Measurements from ENCODE around the gene VWA5B1.

Gene VWA5B1

DNA sequence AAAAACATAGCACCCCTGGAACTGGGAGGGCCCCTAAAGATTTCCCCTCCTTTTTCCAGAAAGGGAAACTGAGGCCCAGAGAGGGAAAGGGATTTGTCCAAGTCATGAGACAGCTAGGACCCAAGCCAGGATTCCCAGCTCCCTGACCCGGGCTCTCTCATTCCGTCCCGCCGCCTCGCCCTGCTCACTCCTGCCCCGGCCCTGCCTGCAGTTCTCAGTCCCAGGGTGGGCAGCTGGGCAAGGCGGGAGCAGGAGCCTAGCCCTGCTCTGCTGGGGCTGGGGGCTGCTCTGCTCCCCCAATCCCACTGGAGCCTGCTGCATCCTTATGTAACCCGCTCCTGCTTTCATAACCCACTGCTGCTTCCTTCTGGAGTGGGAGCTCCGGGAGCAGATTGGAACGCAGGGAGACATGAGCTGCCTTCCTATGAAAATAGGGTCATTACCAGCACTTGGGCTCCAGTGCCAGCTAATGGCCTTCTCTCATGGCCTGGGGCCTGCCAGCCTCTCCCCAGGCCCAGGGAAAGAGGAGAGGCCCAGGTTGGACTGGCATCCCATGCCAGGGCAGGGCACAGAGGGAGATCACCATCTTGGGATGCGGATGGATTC is 110.8 kb downstream of the VWA5B1 start:
- no peak for DNase-seq (ENCODE audit: low read depth)
- H3K4me3 ChIP-seq (ENCODE audit: low read depth, low read length), result no peak overlapping the region

GRCh38 chr1:20402585-20403422 is 112.1 kb downstream of the VWA5B1 start:
- H3K4me3 ChIP-seq (ENCODE audit: low read depth, low read length), result no peak overlapping the region
- no peak for DNase-seq (ENCODE audit: low read depth)

DNA sequence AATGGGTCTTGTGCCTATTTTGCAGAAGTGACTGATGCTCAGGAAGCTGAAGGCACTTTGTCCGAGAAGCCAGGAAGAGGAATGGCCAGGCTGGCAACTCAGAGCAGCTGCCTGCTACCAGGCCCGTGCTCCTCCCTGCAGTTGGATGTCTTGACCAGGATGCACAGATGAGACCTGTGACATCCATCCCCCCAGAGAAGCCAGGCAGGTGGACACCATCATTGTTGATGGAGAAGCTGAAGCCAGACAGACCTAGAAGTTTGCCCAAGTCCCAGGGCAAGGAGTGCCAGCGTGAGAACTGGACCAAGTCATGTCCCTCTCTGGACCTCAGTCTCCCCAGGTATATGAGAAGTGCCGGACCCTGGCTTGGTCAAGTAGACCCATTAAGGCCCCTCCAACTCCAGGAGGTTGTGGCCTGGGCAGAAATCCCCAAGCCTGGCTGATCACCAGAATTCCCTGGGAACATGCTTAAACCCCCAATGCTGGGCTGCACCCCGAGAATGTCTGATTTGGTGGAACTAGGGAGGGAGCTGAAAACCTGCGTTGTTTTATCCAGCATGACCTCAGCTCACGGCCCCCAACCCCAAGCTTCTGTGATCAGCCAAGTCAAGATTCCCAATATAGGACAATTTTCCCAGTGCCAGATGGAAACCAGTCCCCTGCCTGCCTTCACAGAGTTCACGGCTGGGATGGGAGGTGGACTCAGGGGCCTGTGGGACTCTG is 112.9 kb downstream of the VWA5B1 start:
- DNase-seq (ENCODE audit: low read depth), result no peak
- no peak overlapping the region for H3K4me3 ChIP-seq (ENCODE audit: low read depth, low read length)

DNA sequence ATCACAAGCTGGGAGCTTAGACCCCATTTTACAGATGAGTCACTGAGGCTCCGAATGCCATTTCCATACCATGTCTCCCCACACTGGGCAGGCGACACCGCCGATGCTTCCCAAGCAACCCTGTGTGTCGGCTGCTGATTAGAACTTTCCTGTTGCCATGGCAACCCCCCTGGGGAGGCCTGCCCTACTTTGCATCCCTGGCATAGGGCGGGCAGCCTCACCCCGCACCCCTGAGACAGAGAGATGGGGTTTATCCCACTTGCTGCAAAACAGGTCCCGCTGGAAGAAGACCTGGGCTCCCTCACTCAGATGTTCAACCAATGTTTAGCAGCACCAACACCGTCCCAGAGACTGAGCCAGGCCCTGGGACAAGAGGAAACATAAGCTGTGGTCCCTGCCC is 113.8 kb downstream of the VWA5B1 start:
- DNase-seq (ENCODE audit: low read depth), result no peak
- H3K4me3 ChIP-seq (ENCODE audit: low read depth, low read length), result no peak overlapping the region
